Left lung (tissue), 10 donors: ENCODE data around the gene ITM2C. TPM values are rescaled to one million over a fixed set of nuclear protein-coding genes. Genes with fewer than 3 reads are reported as not detected.

Experiments used
- ATAC-seq: fragments of 200-7000 bp; cut with Tn5 transposase; one replicate; pipeline ENCODE4 v1.9.1; 2020; ENCODE audit warnings: moderate library complexity
- DNase-seq, 4 donors: peaks; one replicate each; pipeline ENCODE4 v3.0.0-alpha.2; 2013 to 2020
- H3K27ac ChIP-seq, 2 donors: fragments of 200-600 bp; sonication (generic) in 1 of 2; one replicate each; pipeline versions ENCODE4 v1.5.0 to v1.8.0; 2020 to 2021
- H3K27me3 ChIP-seq, 2 donors: fragments of 200-600 bp; sonication (generic) in 1 of 2; one replicate each; pipeline versions ENCODE4 v1.5.0 to v1.8.0; 2020 to 2021
- H3K36me3 ChIP-seq, 2 donors: fragments of 200-600 bp; sonication (generic) in 1 of 2; one replicate each; pipeline versions ENCODE4 v1.5.0 to v1.8.0; 2020 to 2021
- H3K4me1 ChIP-seq, 2 donors: fragments of 200-600 bp; one replicate each; pipeline ENCODE4 v1.8.0; 2021
- H3K4me3 ChIP-seq, 2 donors: fragments of 200-600 bp; sonication (generic) in 1 of 2; one replicate each; pipeline versions ENCODE4 v1.5.0 to v1.8.0; 2020 to 2021; ENCODE audit warnings: mild to moderate bottlenecking in 1 of 2
- H3K9me3 ChIP-seq, 2 donors: fragments of 200-600 bp; sonication (generic) in 1 of 2; one replicate each; pipeline versions ENCODE4 v1.5.0 to v1.8.0; 2020 to 2021
- CTCF ChIP-seq, 2 donors: fragments of 200-600 bp; sonication (generic) in 1 of 2; IDR thresholded peaks; one replicate each; pipeline versions ENCODE4 v1.5.0 to v1.8.0; 2021; ENCODE audit warnings: antibody characterized with exemption in 2 of 2
- intact Hi-C, 2 donors: fragments of 100-400 bp; cut with DNase I; formaldehyde crosslinking; loops; one replicate each; pipeline versions ENCODE4 v1.11.2 to v1.14.2; 2022
- polyA plus RNA-seq, 6 donors: library from polyadenylated mRNA; unstranded; fragments of 120-200 nt; gene quantifications; one replicate each; pipeline ENCODE4 v1.2.1, GENCODE V29; 2013; ENCODE audit not compliant: insufficient read length in 6 of 6
- total RNA-seq, 2 donors: library from RNA; stranded (reverse); fragmentation: NEBNext Ultra II Directional; extraction: Animal tissue kit (Norgen Biotek cat#: 25700); gene quantifications; one replicate each; pipeline ENCODE4 v1.2.1, GENCODE V29; 2021
- donor health status: DM: no; HTN: yes; CAD: no.
- donor health status: DM: no; HTN: no; CAD: no.

Gene ITM2C
- total and polyA plus RNA-seq, 8 donors = 32.0 to 356 (median 283) TPM

- intact Hi-C loops = no loop called here
- no peak for TF ChIP-seq CTCF (IDR thresholded peaks at IDR 0.05)
- DNase-seq (peak in 1 of 4 donors; percentile 21), ATAC-seq (no peak)
- Histone ChIP-seq H3K4me3 (no peak overlapping the region), H3K4me1 (no peaks in the 10 kb centered on the region), H3K36me3 (no peaks in the 10 kb centered on the region), H3K9me3 (no peaks in the 10 kb centered on the region), H3K27ac (no peak overlapping the region), H3K27me3 (no peaks in the 10 kb centered on the region)
Measured at GRCh38 chr2:230910546-230911177, 45.9 kb downstream of the ITM2C start.

- no peak for TF ChIP-seq CTCF (IDR thresholded peaks at IDR 0.05)
- Histone ChIP-seq H3K4me1 (no peaks in the 10 kb centered on the region), H3K27me3 (no peaks in the 10 kb centered on the region), H3K36me3 (no peaks in the 10 kb centered on the region), H3K9me3 (no peaks in the 10 kb centered on the region), H3K27ac (no peak overlapping the region), H3K4me3 (no peak overlapping the region)
- intact Hi-C loops = no loop called here
- ATAC-seq (no peak), DNase-seq (no peak)
Measured at GRCh38 chr2:230912046-230912445, 47.3 kb downstream of the ITM2C start.

GRCh38 chr2:230912724-230913123 is 48.0 kb downstream of the ITM2C start:
- H3K4me3 ChIP-seq = no peak overlapping the region
- H3K4me1 ChIP-seq = no peaks in the 10 kb centered on the region
- intact Hi-C loops = no loop called here
- ATAC-seq = no peak
- no peak for TF ChIP-seq CTCF (IDR thresholded peaks at IDR 0.05)
- no peak overlapping the region for H3K27ac ChIP-seq
- H3K27me3 ChIP-seq = no peaks in the 10 kb centered on the region
- H3K36me3 ChIP-seq = no peaks in the 10 kb centered on the region
- no peak for DNase-seq
- no peaks in the 10 kb centered on the region for H3K9me3 ChIP-seq

GRCh38 chr2:230913406-230914143 is 48.8 kb downstream of the ITM2C start:
- peak in 1 of 2 donors; percentile 30 for TF ChIP-seq CTCF (IDR thresholded peaks at IDR 0.05)
- DNase-seq (peak in 2 of 4 donors; percentile 13 to 39), ATAC-seq (peak; percentile 77)
- H3K4me3 ChIP-seq = no peak overlapping the region
- no peaks in the 10 kb centered on the region for H3K27me3 ChIP-seq
- H3K27ac ChIP-seq = no peak overlapping the region
- no peaks in the 10 kb centered on the region for H3K9me3 ChIP-seq
- intact Hi-C loops = no loop called here
- no peaks in the 10 kb centered on the region for H3K4me1 ChIP-seq
- no peaks in the 10 kb centered on the region for H3K36me3 ChIP-seq

GRCh38 chr2:230914886-230915285 is 50.1 kb downstream of the ITM2C start:
- DNase-seq = peak in 1 of 4 donors; percentile 7
- intact Hi-C loops = no loop called here
- H3K36me3 ChIP-seq = no peaks in the 10 kb centered on the region

More at GRCh38 chr2:230914886-230915285, 50.1 kb downstream of the ITM2C start:
- no peak for ATAC-seq
- Histone ChIP-seq H3K4me1 (no peaks in the 10 kb centered on the region), H3K27me3 (peaks cover 0 to 3% of the 10 kb centered on the region in 2 donors), H3K9me3 (no peaks in the 10 kb centered on the region), H3K4me3 (no peak overlapping the region), H3K27ac (no peak overlapping the region)
- no peak for TF ChIP-seq CTCF (IDR thresholded peaks at IDR 0.05)
